Gastrocnemius medialis (tissue), 4 donors: ENCODE measurements around the gene GCGR.

ENCODE experiments used
- CTCF ChIP-seq, 5 experiments: fragments of 450-650 bp in 3 of 5; fragments of 200-600 bp in 2 of 5; sonication (generic) in 2 of 5; IDR thresholded peaks in 4 of 5; conservative IDR thresholded peaks in 1 of 5; 1 replicate in 4 of 5; 2 replicates in 1 of 5; pipeline ENCODE4 v1.5.1; 2016 to 2019; ENCODE audit warnings: antibody characterized with exemption in 5 of 5, mild to moderate bottlenecking in 3 of 5, moderate library complexity in 3 of 5
- POLR2A ChIP-seq, 2 donors: fragments of 450-650 bp; IDR thresholded peaks; one replicate each; pipeline ENCODE4 v1.6.1; 2017; ENCODE audit warnings: antibody characterized with exemption in 2 of 2, mild to moderate bottlenecking in 2 of 2, moderate library complexity in 2 of 2

GRCh38 chr17:81838753-81839255 is 34.9 kb downstream of the GCGR start:
- no peak for TF ChIP-seq CTCF (IDR thresholded peaks at IDR 0.05 in 4 of 5, conservative IDR thresholded peaks at IDR 0.05 in 1 of 5)
- peak in 1 of 2 donors; percentile 61 for TF ChIP-seq POLR2A (IDR thresholded peaks at IDR 0.05)
